H9 (cell line): Measurements from ENCODE around the gene DSCAM. TPM values are rescaled to one million over a fixed set of nuclear protein-coding genes. Genes with fewer than 3 reads are reported as not detected.

Source experiments
- DNase-seq: peaks from one replicate; pipeline ENCODE4 v3.0.0-alpha.2; 2017
- H2AFZ ChIP-seq: one replicate; pipeline ENCODE4 v1.6.1; 2013; ENCODE audit warnings: mild to moderate bottlenecking, low read length, control low read depth, moderate library complexity
- H2AK5ac ChIP-seq: 2 replicates; pipeline ENCODE4 v1.6.1; 2013; ENCODE audit warnings: low read length, control low read depth, mixed read lengths; ENCODE audit not compliant: insufficient read length
- H2BK120ac ChIP-seq: one replicate; pipeline ENCODE4 v1.6.1; 2013; ENCODE audit warnings: low read depth, mild to moderate bottlenecking, low read length, control low read depth, inconsistent platforms; ENCODE audit not compliant: poor library complexity, severe bottlenecking
- H2BK12ac ChIP-seq: 2 replicates; pipeline ENCODE4 v1.6.1; 2013; ENCODE audit warnings: low read length, control low read depth, mixed read lengths, low read depth; ENCODE audit not compliant: insufficient read length
- H2BK15ac ChIP-seq: 2 replicates; pipeline ENCODE4 v1.6.1; 2013; ENCODE audit warnings: low read depth, low read length, control low read depth
- H2BK20ac ChIP-seq: one replicate; pipeline ENCODE4 v1.6.1; 2013; ENCODE audit warnings: low read depth, mild to moderate bottlenecking, low read length, control low read depth, inconsistent platforms; ENCODE audit not compliant: poor library complexity, severe bottlenecking
- H2BK5ac ChIP-seq: 2 replicates; pipeline ENCODE4 v1.6.1; 2013; ENCODE audit warnings: low read length, control low read depth, mixed read lengths; ENCODE audit not compliant: insufficient read length
- H3K14ac ChIP-seq: 2 replicates; pipeline ENCODE4 v1.6.1; 2013; ENCODE audit warnings: low read length, control low read depth; ENCODE audit not compliant: insufficient read depth
- H3K18ac ChIP-seq: 2 replicates; pipeline ENCODE4 v1.6.1; 2013; ENCODE audit warnings: low read depth, mild to moderate bottlenecking, mixed read lengths, low read length, control low read depth; ENCODE audit not compliant: insufficient read length
- H3K23ac ChIP-seq: 2 replicates; pipeline ENCODE4 v1.6.1; 2013; ENCODE audit warnings: low read length, control low read depth, mixed read lengths, low read depth; ENCODE audit not compliant: insufficient read length
- H3K23me2 ChIP-seq: 2 replicates; pipeline ENCODE4 v1.6.1; 2013; ENCODE audit warnings: low read depth, mild to moderate bottlenecking, mixed read lengths, low read length, control low read depth; ENCODE audit not compliant: insufficient read length, poor library complexity, severe bottlenecking
- H3K27ac ChIP-seq: 2 replicates; pipeline ENCODE4 v1.5.1; 2013; ENCODE audit warnings: low read length, control low read depth, mixed read lengths, low read depth; ENCODE audit not compliant: insufficient read length
- H3K27me3 ChIP-seq: 2 replicates; pipeline ENCODE4 v1.6.1; 2013; ENCODE audit warnings: low read length, control low read depth, inconsistent platforms; ENCODE audit not compliant: insufficient read depth
- H3K4ac ChIP-seq: 2 replicates; pipeline ENCODE4 v1.6.1; 2013; ENCODE audit warnings: low read depth, mild to moderate bottlenecking, control low read depth, inconsistent platforms, low read length, moderate library complexity
- H3K4me1 ChIP-seq: 2 replicates; pipeline ENCODE4 v1.6.1; 2013; ENCODE audit warnings: low read length, control low read depth, inconsistent platforms; ENCODE audit not compliant: insufficient read depth
- H3K4me2 ChIP-seq: 2 replicates; pipeline ENCODE4 v1.6.1; 2013; ENCODE audit warnings: low read length, control low read depth, mixed read lengths; ENCODE audit not compliant: insufficient read length, insufficient read depth
- H3K56ac ChIP-seq: 2 replicates; pipeline ENCODE4 v1.6.1; 2013; ENCODE audit warnings: low read depth, mild to moderate bottlenecking, mixed read lengths, low read length, control low read depth; ENCODE audit not compliant: insufficient read length
- H3K79me1 ChIP-seq: 2 replicates; pipeline ENCODE4 v1.6.1; 2013; ENCODE audit warnings: low read depth, mild to moderate bottlenecking, moderate library complexity, low read length, control low read depth, inconsistent platforms; ENCODE audit not compliant: insufficient read depth, poor library complexity, severe bottlenecking
- H3K79me2 ChIP-seq: 2 replicates; pipeline ENCODE4 v1.6.1; 2013; ENCODE audit warnings: low read length, control low read depth, inconsistent platforms; ENCODE audit not compliant: insufficient read depth
- H3K9ac ChIP-seq: 2 replicates; pipeline ENCODE4 v1.6.1; 2013; ENCODE audit warnings: low read length, control low read depth, mixed read lengths; ENCODE audit not compliant: insufficient read length; ENCODE audit errors: extremely low read depth
- H3K9me3 ChIP-seq: one replicate; pipeline ENCODE4 v1.6.1; 2013; ENCODE audit warnings: low read depth, low read length, inconsistent platforms; ENCODE audit not compliant: control insufficient read depth
- H3T11ph ChIP-seq: one replicate; pipeline ENCODE4 v1.6.1; 2013; ENCODE audit warnings: mild to moderate bottlenecking, low read length, control low read depth, inconsistent platforms
- H4K20me1 ChIP-seq: one replicate; pipeline ENCODE4 v1.6.1; 2013; ENCODE audit not compliant: control insufficient read depth, insufficient read length, insufficient read depth
- H4K5ac ChIP-seq: 2 replicates; pipeline ENCODE4 v1.6.1; 2013; ENCODE audit warnings: low read depth, mild to moderate bottlenecking, mixed read lengths, low read length, control low read depth; ENCODE audit not compliant: insufficient read length
- H4K8ac ChIP-seq: replicated peaks from 2 replicates; pipeline ENCODE4 v1.6.1; 2013; ENCODE audit warnings: low read length, control low read depth, mixed read lengths, low read depth; ENCODE audit not compliant: insufficient read length
- H4K91ac ChIP-seq: 2 replicates; pipeline ENCODE4 v1.6.1; 2013; ENCODE audit warnings: low read depth, mild to moderate bottlenecking, moderate library complexity, mixed read lengths, low read length, control low read depth; ENCODE audit not compliant: insufficient read length
- H3K27ac Mint-ChIP-seq, 3 experiments: 2 replicates in 2 of 3; 3 replicates in 1 of 3; pipeline ENCODE4 v1.8.0; 2020 to 2021; ENCODE audit warnings: mixed read lengths in 3 of 3, mild to moderate bottlenecking in 1 of 3, moderate library complexity in 1 of 3
- H3K27me3 Mint-ChIP-seq: 2 replicates; pipeline ENCODE4 v1.8.0; 2021; ENCODE audit warnings: low read depth, mild to moderate bottlenecking, moderate library complexity, mixed read lengths
- H3K36me3 Mint-ChIP-seq, 3 experiments: 2 replicates in 2 of 3; 3 replicates in 1 of 3; pipeline ENCODE4 v1.8.0; 2020 to 2021; ENCODE audit warnings: low read depth in 3 of 3, mixed read lengths in 3 of 3; ENCODE audit not compliant: insufficient read depth in 1 of 3
- H3K4me1 Mint-ChIP-seq, 2 experiments: 2 replicates each; pipeline ENCODE4 v1.8.0; 2020; ENCODE audit warnings: mixed read lengths in 2 of 2
- H3K4me3 Mint-ChIP-seq, 2 experiments: 2 replicates in 1 of 2; 3 replicates in 1 of 2; pipeline ENCODE4 v1.8.0; 2020 to 2021; ENCODE audit warnings: mild to moderate bottlenecking in 2 of 2, mixed read lengths in 2 of 2, moderate library complexity in 1 of 2
- H3K9me3 Mint-ChIP-seq, 2 experiments: 2 replicates in 1 of 2; 3 replicates in 1 of 2; pipeline ENCODE4 v1.8.0; 2020; ENCODE audit warnings: mild to moderate bottlenecking in 2 of 2, mixed read lengths in 2 of 2, moderate library complexity in 1 of 2
- WGBS: extraction: QIAGEN DNeasy Blood & Tissue Kit; methylation state at CpG from one replicate; pipeline ENCODE4 v1.1.7; 2013; ENCODE audit warnings: missing lambda C conversion rate, low lambda C conversion rate, mixed read lengths; ENCODE audit not compliant: insufficient read length; ENCODE audit errors: extremely low coverage; 5-methylcytosine and 5-hydroxymethylcytosine counted together
- total RNA-seq: library from RNA; stranded (reverse); gene quantifications from 2 replicates; pipeline ENCODE4 v1.2.1, GENCODE V29; 2021
- TF ChIP-seq, protein P1 (sequence below): fragments of 200-600 bp; sonication (generic); conservative IDR thresholded peaks from 3 replicates; pipeline ENCODE4 v1.8.0; 2021; ENCODE audit warnings: antibody characterized with exemption, mild to moderate bottlenecking

Gene DSCAM
- total RNA-seq, 1 experiment from 2014 or later, result 0.17 TPM

DNA sequence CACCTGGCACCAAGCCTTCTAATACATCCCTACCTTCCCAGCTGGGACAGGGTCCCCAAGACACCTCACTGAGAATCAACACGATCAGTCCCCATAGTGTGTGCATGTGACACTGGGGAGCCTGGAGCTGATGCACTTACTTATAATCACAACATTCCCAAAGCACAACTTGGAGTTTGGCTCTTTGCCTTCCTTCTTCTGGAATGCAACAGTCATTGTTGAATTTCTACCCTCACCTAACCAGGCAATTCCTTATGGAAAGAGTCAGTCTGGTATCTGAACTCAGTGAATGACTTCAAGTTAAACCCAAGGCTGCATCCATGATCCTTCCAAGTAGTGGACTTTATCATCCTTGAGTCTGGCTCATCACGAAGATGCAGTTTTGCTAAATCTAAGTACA lies 86.1 kb downstream of the DSCAM start:
- H3K27me3 Mint-ChIP-seq, result no peaks in the 10 kb centered on the region
- Histone ChIP-seq H4K20me1 (no peaks in the 10 kb centered on the region), H3K27me3 (no peaks in the 10 kb centered on the region), H4K5ac (no peak overlapping the region), H4K91ac (no peak overlapping the region), H2AFZ (no peak overlapping the region), H3K9me3 (no peaks in the 10 kb centered on the region), H3K4me1 (no peaks in the 10 kb centered on the region), H3K18ac (no peak overlapping the region), H3K4me2 (no peak overlapping the region), H3K23me2 (no peaks in the 10 kb centered on the region), H2BK12ac (no peak overlapping the region), H3K79me1 (no peaks in the 10 kb centered on the region), H2AK5ac (no peak overlapping the region), H3K79me2 (no peaks in the 10 kb centered on the region), H2BK15ac (no peak overlapping the region), H4K8ac (no peak overlapping the region), H3K27ac (no peak overlapping the region), H3K9ac (no peak overlapping the region), H2BK20ac (no peak overlapping the region), H3K4ac (no peak overlapping the region), H2BK5ac (no peak overlapping the region), H3K56ac (no peak overlapping the region), H2BK120ac (no peak overlapping the region), H3K14ac (no peak overlapping the region), H3T11ph (no peak overlapping the region), H3K23ac (no peak overlapping the region)
- WGBS, result no CpG with 5 or more reads among the region's 2 CpGs
- 0 out of 7 replicates have a peak, but pooled peaks cover 0 to 2% (median 0%) of the 10 kb centered on the region in 3 experiments for H3K36me3 Mint-ChIP-seq
- H3K4me3 Mint-ChIP-seq, result no peak overlapping the region
- DNase-seq, result no peak
- H3K9me3 Mint-ChIP-seq, result peaks cover 0 to 2% of the 10 kb centered on the region in 2 experiments; a peak in 2 of 5 replicates
- TF ChIP-seq, protein P1, sequence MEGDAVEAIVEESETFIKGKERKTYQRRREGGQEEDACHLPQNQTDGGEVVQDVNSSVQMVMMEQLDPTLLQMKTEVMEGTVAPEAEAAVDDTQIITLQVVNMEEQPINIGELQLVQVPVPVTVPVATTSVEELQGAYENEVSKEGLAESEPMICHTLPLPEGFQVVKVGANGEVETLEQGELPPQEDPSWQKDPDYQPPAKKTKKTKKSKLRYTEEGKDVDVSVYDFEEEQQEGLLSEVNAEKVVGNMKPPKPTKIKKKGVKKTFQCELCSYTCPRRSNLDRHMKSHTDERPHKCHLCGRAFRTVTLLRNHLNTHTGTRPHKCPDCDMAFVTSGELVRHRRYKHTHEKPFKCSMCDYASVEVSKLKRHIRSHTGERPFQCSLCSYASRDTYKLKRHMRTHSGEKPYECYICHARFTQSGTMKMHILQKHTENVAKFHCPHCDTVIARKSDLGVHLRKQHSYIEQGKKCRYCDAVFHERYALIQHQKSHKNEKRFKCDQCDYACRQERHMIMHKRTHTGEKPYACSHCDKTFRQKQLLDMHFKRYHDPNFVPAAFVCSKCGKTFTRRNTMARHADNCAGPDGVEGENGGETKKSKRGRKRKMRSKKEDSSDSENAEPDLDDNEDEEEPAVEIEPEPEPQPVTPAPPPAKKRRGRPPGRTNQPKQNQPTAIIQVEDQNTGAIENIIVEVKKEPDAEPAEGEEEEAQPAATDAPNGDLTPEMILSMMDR, result no peak
- no peaks in the 10 kb centered on the region for H3K4me1 Mint-ChIP-seq
- H3K27ac Mint-ChIP-seq, result no peak overlapping the region
